ENCODE measurements around the gene DMD.

GRCh38 chrX:31508338-31508737 is 1703.0 kb downstream of the DMD start:
- TF ChIP-seq CTCF (conservative IDR thresholded peaks at IDR 0.05; ENCODE audit: low read length) (no peak), EZH2phosphoT487 (IDR thresholded peaks at IDR 0.05; ENCODE audit: borderline replicate concordance) (no peak)
